HG03439 (cell line): ENCODE data around the gene AXL.
"Not testable (repeated sequence)": the region's sequence is repeated elsewhere in the genome, so short reads cannot be mapped to it uniquely, and the experiment has no call there.

Source experiments
- ATAC-seq: cut with Tn5 transposase; IDR thresholded peaks from one replicate; pipeline ENCODE4 v1.9.1; 2021; ENCODE audit warnings: mild to moderate bottlenecking, moderate library complexity; ENCODE audit not compliant: unreplicated experiment

AXL gene

GRCh38 chr19:41218615-41219507 is at the start of gene AXL:
Gene AXL (plus strand): TSS chr19:41219223. CDS start chr19:41219393, 170 bp downstream.
- ATAC-seq, result no peak

- no peak for ATAC-seq
Observed at GRCh38 chr19:41172297-41173164, 46.5 kb upstream of the AXL start.

GRCh38 chr19:41174297-41174928 is 44.6 kb upstream of the AXL start:
- ATAC-seq, result no peak

- no peak for ATAC-seq
Observed at GRCh38 chr19:41175801-41176777, 42.9 kb upstream of the AXL start.

- ATAC-seq, result not testable (repeated sequence)
Observed at GRCh38 chr19:41180173-41180572, 38.9 kb upstream of the AXL start.

GRCh38 chr19:41186971-41187883 is 31.8 kb upstream of the AXL start:
- ATAC-seq, result no peak

- ATAC-seq, result no peak
Observed at GRCh38 chr19:41187884-41188279, 31.1 kb upstream of the AXL start.

- ATAC-seq, result no peak
Observed at GRCh38 chr19:41189425-41190065, 29.5 kb upstream of the AXL start.

GRCh38 chr19:41192574-41193429 is 26.2 kb upstream of the AXL start, which contains the start of gene CYP2S1:
Gene CYP2S1 (plus strand): TSS chr19:41193219. CDS start chr19:41193265, 46 bp downstream.
- no peak for ATAC-seq

- no peak for ATAC-seq
Observed at GRCh38 chr19:41193430-41194156, 25.4 kb upstream of the AXL start.

- ATAC-seq, result no peak
Observed at GRCh38 chr19:41194157-41194552, 24.9 kb upstream of the AXL start.

GRCh38 chr19:41195675-41196497 is 23.1 kb upstream of the AXL start:
- no peak for ATAC-seq

GRCh38 chr19:41198559-41198958 is 20.5 kb upstream of the AXL start:
- ATAC-seq, result no peak

- no peak for ATAC-seq
Observed at GRCh38 chr19:41203371-41203770, 15.7 kb upstream of the AXL start.

GRCh38 chr19:41204338-41204737 is 14.7 kb upstream of the AXL start:
- ATAC-seq, result not testable (repeated sequence)

GRCh38 chr19:41205995-41206394 is 13.0 kb upstream of the AXL start:
- ATAC-seq, result no peak
